Activated B cell treated with CpG ODN at 0.5 μM for 24 hours (primary cell): ENCODE results near the gene GRID2. TPM values are rescaled to one million over a fixed set of nuclear protein-coding genes. Genes with fewer than 3 reads are reported as not detected.

Experiments
- ATAC-seq: fragments of 200-7000 bp; cut with Tn5 transposase; one replicate; pipeline ENCODE4 v1.10.0; 2021; ENCODE audit warnings: low read depth, mild to moderate bottlenecking, moderate library complexity
- CTCF ChIA-PET: fragments of 350-600 bp; sonication (Branson Sonifier 250); formaldehyde crosslinking; loops from one replicate; lab custom pipeline; 2021; ENCODE audit warnings: antibody characterized with exemption; lab: Charles Lee
- POLR2A ChIA-PET: fragments of 350-600 bp; sonication (Branson Sonifier 250); formaldehyde crosslinking; loops from one replicate; lab custom pipeline; 2021; ENCODE audit warnings: antibody characterized with exemption; lab: Charles Lee
- DNase-seq: peaks from one replicate; pipeline ENCODE4 v3.0.0; 2022
- H3K27ac Mint-ChIP-seq: one replicate; pipeline ENCODE4 v1.8.0; 2020; ENCODE audit warnings: mixed read lengths
- H3K27me3 Mint-ChIP-seq: one replicate; pipeline ENCODE4 v1.8.0; 2021; ENCODE audit warnings: mixed read lengths
- H3K36me3 Mint-ChIP-seq: one replicate; pipeline ENCODE4 v1.8.0; 2021; ENCODE audit warnings: low read depth, mixed read lengths
- H3K4me1 Mint-ChIP-seq: one replicate; pipeline ENCODE4 v1.8.0; 2021; ENCODE audit warnings: mixed read lengths
- H3K4me3 Mint-ChIP-seq: one replicate; pipeline ENCODE4 v1.8.0; 2020; ENCODE audit warnings: mild to moderate bottlenecking, mixed read lengths
- H3K9me3 Mint-ChIP-seq: one replicate; pipeline ENCODE4 v1.8.0; 2020; ENCODE audit warnings: mixed read lengths
- intact Hi-C: fragments of 100-400 bp; cut with micrococcal nuclease; formaldehyde crosslinking; loops from one replicate; pipeline ENCODE4 v1.15.1; 2024
- total RNA-seq: library from RNA; stranded (reverse); gene quantifications from 2 replicates; pipeline ENCODE4 v1.2.3, GENCODE V29; 2022
- TF ChIP-seq, protein P1 (sequence below): fragments of 200-600 bp; IDR thresholded peaks from one replicate; pipeline ENCODE4 v1.8.0; 2022; ENCODE audit warnings: antibody characterized with exemption, mild to moderate bottlenecking

The GRID2 gene
- total RNA-seq, 1 donor from 2014 or later: not detected

DNA sequence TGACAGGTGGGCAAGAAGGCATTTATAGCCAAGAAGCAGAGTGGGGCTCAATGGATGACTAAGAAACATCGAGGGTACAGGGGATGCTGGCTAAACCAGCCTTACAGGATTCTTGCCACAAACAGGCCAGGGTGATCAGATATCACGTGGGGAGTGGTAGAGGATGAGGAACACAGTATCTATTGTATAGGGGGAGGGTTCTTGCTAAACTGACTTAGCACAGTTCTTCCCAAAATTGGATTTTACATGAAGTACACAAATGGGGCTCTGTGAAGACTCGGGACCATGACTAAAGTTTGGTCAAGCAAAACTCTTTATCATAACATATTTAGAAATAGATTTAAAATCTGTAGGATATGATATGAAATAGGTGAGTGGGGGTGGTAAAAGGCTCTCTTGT, 1380.8 kb downstream of the GRID2 start:
- ChIA-PET POLR2A (no interaction called here), CTCF (no interaction called here)
- H3K4me3 Mint-ChIP-seq: no peak overlapping the region
- H3K36me3 Mint-ChIP-seq: no peaks in the 10 kb centered on the region
- ATAC-seq: no peak
- no peak for DNase-seq
- TF ChIP-seq, protein P1, sequence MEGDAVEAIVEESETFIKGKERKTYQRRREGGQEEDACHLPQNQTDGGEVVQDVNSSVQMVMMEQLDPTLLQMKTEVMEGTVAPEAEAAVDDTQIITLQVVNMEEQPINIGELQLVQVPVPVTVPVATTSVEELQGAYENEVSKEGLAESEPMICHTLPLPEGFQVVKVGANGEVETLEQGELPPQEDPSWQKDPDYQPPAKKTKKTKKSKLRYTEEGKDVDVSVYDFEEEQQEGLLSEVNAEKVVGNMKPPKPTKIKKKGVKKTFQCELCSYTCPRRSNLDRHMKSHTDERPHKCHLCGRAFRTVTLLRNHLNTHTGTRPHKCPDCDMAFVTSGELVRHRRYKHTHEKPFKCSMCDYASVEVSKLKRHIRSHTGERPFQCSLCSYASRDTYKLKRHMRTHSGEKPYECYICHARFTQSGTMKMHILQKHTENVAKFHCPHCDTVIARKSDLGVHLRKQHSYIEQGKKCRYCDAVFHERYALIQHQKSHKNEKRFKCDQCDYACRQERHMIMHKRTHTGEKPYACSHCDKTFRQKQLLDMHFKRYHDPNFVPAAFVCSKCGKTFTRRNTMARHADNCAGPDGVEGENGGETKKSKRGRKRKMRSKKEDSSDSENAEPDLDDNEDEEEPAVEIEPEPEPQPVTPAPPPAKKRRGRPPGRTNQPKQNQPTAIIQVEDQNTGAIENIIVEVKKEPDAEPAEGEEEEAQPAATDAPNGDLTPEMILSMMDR: no peak
- H3K4me1 Mint-ChIP-seq: no peaks in the 10 kb centered on the region
- intact Hi-C loops: no loop called here
- H3K9me3 Mint-ChIP-seq: no peaks in the 10 kb centered on the region
- H3K27ac Mint-ChIP-seq: no peak overlapping the region
- no peaks in the 10 kb centered on the region for H3K27me3 Mint-ChIP-seq

DNA sequence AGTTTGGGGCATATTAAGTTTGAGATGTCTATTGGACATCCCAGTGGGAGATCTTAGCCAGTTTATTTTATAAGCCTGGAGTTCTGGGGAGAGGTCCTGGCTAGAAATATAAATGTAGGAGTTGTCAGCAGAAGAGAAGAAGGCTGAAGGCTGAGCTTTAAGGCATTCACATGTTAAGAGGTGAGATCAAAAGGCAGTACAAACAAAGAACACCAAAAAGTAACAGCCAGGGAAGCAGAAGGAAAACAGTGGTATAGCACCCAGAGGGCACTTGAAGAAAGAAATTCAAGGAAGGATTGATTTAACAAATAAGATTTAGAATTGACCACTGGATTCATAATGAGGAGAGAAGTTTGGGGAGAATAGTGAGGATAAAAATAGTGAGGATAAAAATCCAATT, 1383.5 kb downstream of the GRID2 start:
- CTCF ChIA-PET: no interaction called here
- Mint-ChIP-seq H3K4me3 (no peak overlapping the region), H3K27ac (no peak overlapping the region), H3K9me3 (no peaks in the 10 kb centered on the region), H3K4me1 (no peaks in the 10 kb centered on the region), H3K36me3 (no peaks in the 10 kb centered on the region), H3K27me3 (no peaks in the 10 kb centered on the region)
- ATAC-seq (no peak), DNase-seq (no peak)
- intact Hi-C loops: no loop called here
- TF ChIP-seq, protein P1: no peak
- POLR2A ChIA-PET: no interaction called here

DNA sequence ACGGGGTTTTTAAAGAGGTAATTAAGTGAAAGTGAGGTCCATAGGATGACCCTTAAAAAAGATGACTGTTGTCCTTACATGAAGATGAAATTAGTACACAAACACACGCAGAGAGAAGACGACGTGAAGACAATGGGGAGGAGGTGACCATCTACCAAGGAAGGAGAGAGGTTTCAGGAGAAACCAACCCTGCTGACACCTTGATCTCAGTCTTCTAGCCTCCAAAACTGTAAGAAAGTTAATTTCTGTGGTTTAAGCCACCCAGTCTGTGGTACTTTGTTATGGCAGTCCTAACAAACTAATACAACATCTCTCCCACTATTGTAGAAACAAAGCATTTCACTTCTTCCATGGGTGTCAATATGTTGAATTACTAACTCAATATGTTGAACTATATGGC, 1385.2 kb downstream of the GRID2 start:
- TF ChIP-seq, protein P1: no peak
- CTCF ChIA-PET: no interaction called here
- no peaks in the 10 kb centered on the region for H3K27me3 Mint-ChIP-seq
- H3K36me3 Mint-ChIP-seq: no peaks in the 10 kb centered on the region
- H3K27ac Mint-ChIP-seq: no peak overlapping the region
- H3K4me3 Mint-ChIP-seq: no peak overlapping the region
- intact Hi-C loops: no loop called here
- no peak for DNase-seq
- no peaks in the 10 kb centered on the region for H3K4me1 Mint-ChIP-seq
- POLR2A ChIA-PET: no interaction called here
- H3K9me3 Mint-ChIP-seq: no peaks in the 10 kb centered on the region
- ATAC-seq: no peak

DNA sequence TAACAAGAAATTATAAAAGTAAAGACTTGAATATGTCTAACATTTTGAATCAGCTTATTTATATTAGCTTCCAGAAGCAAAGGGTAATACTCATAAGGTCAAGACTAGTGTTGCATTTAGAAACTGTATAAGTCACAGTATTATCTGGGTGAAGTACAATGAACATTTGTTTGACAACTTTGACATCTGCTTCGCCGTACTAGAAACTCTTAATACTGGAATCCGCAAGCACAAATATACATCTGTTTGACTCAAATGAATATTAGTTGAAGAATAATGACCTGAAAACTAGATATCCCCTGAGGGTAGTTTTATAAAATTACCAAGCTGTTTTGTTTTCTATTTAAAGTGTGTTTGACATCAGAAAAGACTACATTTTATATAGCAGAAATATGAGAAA, 1389.4 kb downstream of the GRID2 start:
- ChIA-PET POLR2A (no interaction called here), CTCF (no interaction called here)
- TF ChIP-seq, protein P1: no peak
- Mint-ChIP-seq H3K9me3 (no peaks in the 10 kb centered on the region), H3K36me3 (no peaks in the 10 kb centered on the region), H3K27ac (no peak overlapping the region), H3K4me1 (no peaks in the 10 kb centered on the region), H3K27me3 (no peaks in the 10 kb centered on the region), H3K4me3 (no peak overlapping the region)
- ATAC-seq (no peak), DNase-seq (no peak)
- intact Hi-C loops: no loop called here

DNA sequence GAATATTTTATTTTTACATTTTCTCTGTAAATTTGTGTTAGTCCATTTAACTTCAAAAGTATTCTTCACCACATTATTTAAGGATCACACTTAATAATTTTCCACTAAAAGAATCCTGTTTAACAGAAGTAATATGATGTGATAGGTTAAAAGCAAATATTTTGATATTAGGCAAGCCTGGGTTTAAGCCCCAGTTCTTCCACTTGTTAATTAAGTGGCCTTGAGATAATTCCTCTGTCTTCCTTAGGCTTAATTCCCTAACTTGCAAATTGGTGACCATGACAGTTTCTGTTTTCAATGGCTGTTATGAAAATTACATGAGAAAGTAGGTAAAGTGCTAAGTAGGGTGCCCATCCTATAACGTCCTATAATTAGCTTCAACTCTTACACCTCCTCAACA, 1394.9 kb downstream of the GRID2 start:
- Mint-ChIP-seq H3K27ac (no peak overlapping the region), H3K4me1 (no peaks in the 10 kb centered on the region), H3K4me3 (no peak overlapping the region), H3K27me3 (no peaks in the 10 kb centered on the region), H3K9me3 (no peaks in the 10 kb centered on the region), H3K36me3 (no peaks in the 10 kb centered on the region)
- TF ChIP-seq, protein P1: no peak
- ATAC-seq (no peak), DNase-seq (no peak)
- POLR2A ChIA-PET: no interaction called here
- CTCF ChIA-PET: no interaction called here
- intact Hi-C loops: no loop called here
